GM04504 (cell line): ENCODE results near the gene SLC1A3.
A peak's percentile ranks its signal among the peaks of the same experiment; 100 is the strongest.

ENCODE experiments used
- DNase-seq: peaks from one replicate; pipeline ENCODE4 v3.0.0-alpha.2; 2012; ENCODE audit warnings: low read depth

SLC1A3 gene

GRCh38 chr5:36655161-36655560 lies 48.8 kb downstream of the SLC1A3 start:
- DNase-seq, result no peak

GRCh38 chr5:36656556-36656955 lies 50.1 kb downstream of the SLC1A3 start:
- DNase-seq, result no peak

- peak; percentile 99 for DNase-seq
Observed at GRCh38 chr5:36657563-36657995, 51.2 kb downstream of the SLC1A3 start.

- DNase-seq, result no peak
Observed at GRCh38 chr5:36658038-36658756, 51.8 kb downstream of the SLC1A3 start.

GRCh38 chr5:36659411-36659810 lies 53.0 kb downstream of the SLC1A3 start:
- DNase-seq, result no peak

GRCh38 chr5:36660397-36661049 lies 54.1 kb downstream of the SLC1A3 start:
- DNase-seq, result no peak

GRCh38 chr5:36661456-36662220 lies 55.2 kb downstream of the SLC1A3 start:
- DNase-seq, result no peak

GRCh38 chr5:36662291-36662851 lies 56.0 kb downstream of the SLC1A3 start:
- no peak for DNase-seq

- no peak for DNase-seq
Observed at GRCh38 chr5:36664766-36665165, 58.4 kb downstream of the SLC1A3 start.

- DNase-seq, result no peak
Observed at GRCh38 chr5:36665628-36666027, 59.2 kb downstream of the SLC1A3 start.

- DNase-seq, result no peak
Observed at GRCh38 chr5:36666274-36666673, 59.9 kb downstream of the SLC1A3 start.

GRCh38 chr5:36666986-36667385 lies 60.6 kb downstream of the SLC1A3 start:
- no peak for DNase-seq

- DNase-seq, result no peak
Observed at GRCh38 chr5:36667824-36668223, 61.4 kb downstream of the SLC1A3 start.

GRCh38 chr5:36669015-36669651 lies 62.7 kb downstream of the SLC1A3 start:
- DNase-seq, result no peak

- no peak for DNase-seq
Observed at GRCh38 chr5:36670548-36670947, 64.1 kb downstream of the SLC1A3 start.

- DNase-seq, result no peak
Observed at GRCh38 chr5:36675282-36675681, 68.9 kb downstream of the SLC1A3 start.

- DNase-seq, result no peak
Observed at GRCh38 chr5:36679221-36679989, 73.0 kb downstream of the SLC1A3 start.

GRCh38 chr5:36680066-36680465 lies 73.7 kb downstream of the SLC1A3 start:
- no peak for DNase-seq

GRCh38 chr5:36681711-36682110 lies 75.3 kb downstream of the SLC1A3 start:
- DNase-seq, result no peak

- DNase-seq, result no peak
Observed at GRCh38 chr5:36682499-36682898, 76.1 kb downstream of the SLC1A3 start.

GRCh38 chr5:36683821-36684434 lies 77.5 kb downstream of the SLC1A3 start:
- DNase-seq, result peak; percentile 87
